HUES6 (cell line): ENCODE results near the gene PRKG1.

Experiments used
- H3K27ac ChIP-seq: 2 replicates; pipeline ENCODE4 v1.7.0; 2013; ENCODE audit warnings: low read depth, mild to moderate bottlenecking, low read length, inconsistent platforms
- H3K27me3 ChIP-seq: 2 replicates; pipeline ENCODE4 v1.6.1; 2013; ENCODE audit warnings: low read length; ENCODE audit not compliant: control insufficient read depth, insufficient read depth
- H3K36me3 ChIP-seq: 2 replicates; pipeline ENCODE4 v1.6.1; 2013; ENCODE audit warnings: low read length; ENCODE audit not compliant: control insufficient read depth, insufficient read depth
- H3K4me1 ChIP-seq: 2 replicates; pipeline ENCODE4 v1.6.1; 2013; ENCODE audit warnings: low read length; ENCODE audit not compliant: control insufficient read depth, insufficient read depth
- H3K4me3 ChIP-seq: 2 replicates; pipeline ENCODE4 v1.5.1; 2013; ENCODE audit warnings: low read depth, low read length
- H3K9ac ChIP-seq: one replicate; pipeline ENCODE4 v1.6.1; 2013; ENCODE audit warnings: mild to moderate bottlenecking, low read length
- H3K9me3 ChIP-seq: 2 replicates; pipeline ENCODE4 v1.6.1; 2013; ENCODE audit warnings: low read depth, low read length; ENCODE audit not compliant: control insufficient read depth, insufficient read depth

The PRKG1 gene

GRCh38 chr10:51857305-51857704 is 783.0 kb downstream of the PRKG1 start:
- H3K4me3 ChIP-seq: no peak overlapping the region
- peaks cover 7% of the 10 kb centered on the region for H3K9me3 ChIP-seq
- no peaks in the 10 kb centered on the region for H3K36me3 ChIP-seq
- H3K27me3 ChIP-seq: no peaks in the 10 kb centered on the region
- no peak overlapping the region for H3K9ac ChIP-seq
- no peak overlapping the region for H3K27ac ChIP-seq
- peaks cover 7% of the 10 kb centered on the region for H3K4me1 ChIP-seq

- H3K27me3 ChIP-seq: no peaks in the 10 kb centered on the region
- no peaks in the 10 kb centered on the region for H3K36me3 ChIP-seq
- peaks cover 7% of the 10 kb centered on the region for H3K9me3 ChIP-seq
- peaks cover 7% of the 10 kb centered on the region for H3K4me1 ChIP-seq
- no peak overlapping the region for H3K4me3 ChIP-seq
- no peak overlapping the region for H3K27ac ChIP-seq
- H3K9ac ChIP-seq: no peak overlapping the region
Measured at GRCh38 chr10:51860257-51860656, 786.0 kb downstream of the PRKG1 start.

GRCh38 chr10:51861051-51861450 is 786.8 kb downstream of the PRKG1 start:
- no peaks in the 10 kb centered on the region for H3K36me3 ChIP-seq
- no peak overlapping the region for H3K9ac ChIP-seq
- H3K4me1 ChIP-seq: peaks cover 7% of the 10 kb centered on the region
- H3K27me3 ChIP-seq: no peaks in the 10 kb centered on the region
- H3K4me3 ChIP-seq: no peak overlapping the region
- H3K9me3 ChIP-seq: no peaks in the 10 kb centered on the region
- H3K27ac ChIP-seq: no peak overlapping the region

GRCh38 chr10:51861731-51862130 is 787.4 kb downstream of the PRKG1 start:
- no peaks in the 10 kb centered on the region for H3K27me3 ChIP-seq
- no peak overlapping the region for H3K27ac ChIP-seq
- no peak overlapping the region for H3K4me3 ChIP-seq
- no peaks in the 10 kb centered on the region for H3K36me3 ChIP-seq
- peaks cover 7% of the 10 kb centered on the region for H3K4me1 ChIP-seq
- no peak overlapping the region for H3K9ac ChIP-seq
- no peaks in the 10 kb centered on the region for H3K9me3 ChIP-seq

GRCh38 chr10:51862149-51862548 is 787.9 kb downstream of the PRKG1 start:
- Histone ChIP-seq H3K27ac (no peak overlapping the region), H3K4me3 (no peak overlapping the region), H3K9ac (no peak overlapping the region), H3K4me1 (peaks cover 6% of the 10 kb centered on the region), H3K9me3 (no peaks in the 10 kb centered on the region), H3K36me3 (no peaks in the 10 kb centered on the region), H3K27me3 (no peaks in the 10 kb centered on the region)

GRCh38 chr10:51867956-51868355 is 793.7 kb downstream of the PRKG1 start:
- no peak overlapping the region for H3K9ac ChIP-seq
- H3K4me3 ChIP-seq: no peak overlapping the region
- no peaks in the 10 kb centered on the region for H3K9me3 ChIP-seq
- H3K36me3 ChIP-seq: no peaks in the 10 kb centered on the region
- no peak overlapping the region for H3K27ac ChIP-seq
- no peaks in the 10 kb centered on the region for H3K4me1 ChIP-seq
- no peaks in the 10 kb centered on the region for H3K27me3 ChIP-seq

- no peak overlapping the region for H3K9ac ChIP-seq
- H3K9me3 ChIP-seq: no peaks in the 10 kb centered on the region
- peaks cover 2% of the 10 kb centered on the region; the same call in 1 of the 2 replicates for H3K4me1 ChIP-seq
- H3K27me3 ChIP-seq: no peaks in the 10 kb centered on the region
- H3K36me3 ChIP-seq: no peaks in the 10 kb centered on the region
- H3K4me3 ChIP-seq: no peak overlapping the region
- no peak overlapping the region for H3K27ac ChIP-seq
Measured at GRCh38 chr10:51874131-51874530, 799.8 kb downstream of the PRKG1 start.

GRCh38 chr10:51875610-51876009 is 801.3 kb downstream of the PRKG1 start:
- Histone ChIP-seq H3K27me3 (no peaks in the 10 kb centered on the region), H3K4me1 (peaks cover 2% of the 10 kb centered on the region; the same call in 1 of the 2 replicates), H3K27ac (no peak overlapping the region), H3K9me3 (no peaks in the 10 kb centered on the region), H3K9ac (no peak overlapping the region), H3K36me3 (no peaks in the 10 kb centered on the region), H3K4me3 (no peak overlapping the region)

GRCh38 chr10:51876503-51876902 is 802.2 kb downstream of the PRKG1 start:
- no peak overlapping the region for H3K4me3 ChIP-seq
- no peak overlapping the region for H3K27ac ChIP-seq
- H3K36me3 ChIP-seq: no peaks in the 10 kb centered on the region
- H3K9ac ChIP-seq: no peak overlapping the region
- H3K4me1 ChIP-seq: peaks cover 2% of the 10 kb centered on the region; the same call in 1 of the 2 replicates
- peaks cover 6% of the 10 kb centered on the region; the same call in 1 of the 2 replicates for H3K9me3 ChIP-seq
- H3K27me3 ChIP-seq: no peaks in the 10 kb centered on the region

GRCh38 chr10:51876979-51877378 is 802.7 kb downstream of the PRKG1 start:
- no peaks in the 10 kb centered on the region for H3K27me3 ChIP-seq
- no peak overlapping the region for H3K9ac ChIP-seq
- no peaks in the 10 kb centered on the region for H3K36me3 ChIP-seq
- H3K9me3 ChIP-seq: peaks cover 6% of the 10 kb centered on the region; the same call in 1 of the 2 replicates
- H3K4me1 ChIP-seq: peaks cover 2% of the 10 kb centered on the region; the same call in 1 of the 2 replicates
- H3K27ac ChIP-seq: no peak overlapping the region
- no peak overlapping the region for H3K4me3 ChIP-seq

GRCh38 chr10:51877636-51878035 is 803.3 kb downstream of the PRKG1 start:
- no peak overlapping the region for H3K9ac ChIP-seq
- H3K9me3 ChIP-seq: peaks cover 6% of the 10 kb centered on the region; the same call in 1 of the 2 replicates
- H3K4me3 ChIP-seq: no peak overlapping the region
- no peak overlapping the region for H3K27ac ChIP-seq
- no peaks in the 10 kb centered on the region for H3K27me3 ChIP-seq
- no peaks in the 10 kb centered on the region for H3K36me3 ChIP-seq
- peaks cover 2% of the 10 kb centered on the region; the same call in 1 of the 2 replicates for H3K4me1 ChIP-seq

- Histone ChIP-seq H3K4me1 (peaks cover 2% of the 10 kb centered on the region; the same call in 1 of the 2 replicates), H3K27ac (no peak overlapping the region), H3K9ac (no peak overlapping the region), H3K4me3 (no peak overlapping the region), H3K27me3 (no peaks in the 10 kb centered on the region), H3K9me3 (peaks cover 6% of the 10 kb centered on the region; the same call in 1 of the 2 replicates), H3K36me3 (no peaks in the 10 kb centered on the region)
Measured at GRCh38 chr10:51878695-51879094, 804.4 kb downstream of the PRKG1 start.
